Activated CD4-positive, alpha-beta T cell treated with anti-CD3 and anti-CD28 coated beads, Interleukin-2, amount 10 ng/mL, durations not matched to agents 7 days and 5 days (primary cell): ENCODE results near the gene TBC1D4. TPM values are rescaled to one million over a fixed set of nuclear protein-coding genes. Genes with fewer than 3 reads are reported as not detected.
"Not testable (repeated sequence)": the region's sequence is repeated elsewhere in the genome, so short reads cannot be mapped to it uniquely, and the experiment has no call there.

Experiments
- CTCF ChIA-PET: fragments of 350-600 bp; sonication (Branson Sonifier 250); formaldehyde crosslinking; loops from one replicate; lab custom pipeline; 2021; ENCODE audit warnings: antibody characterized with exemption; lab: Charles Lee
- POLR2A ChIA-PET: fragments of 350-600 bp; sonication (Branson Sonifier 250); formaldehyde crosslinking; loops from one replicate; lab custom pipeline; 2021; ENCODE audit warnings: antibody characterized with exemption; lab: Charles Lee
- DNase-seq: peaks from one replicate; pipeline ENCODE4 v3.0.0-alpha.2; 2020
- H3K27ac Mint-ChIP-seq: one replicate; pipeline ENCODE4 v1.8.0; 2021; ENCODE audit warnings: mild to moderate bottlenecking, moderate library complexity, mixed read lengths
- H3K27me3 Mint-ChIP-seq: one replicate; pipeline ENCODE4 v1.8.0; 2021; ENCODE audit warnings: mixed read lengths
- H3K36me3 Mint-ChIP-seq: one replicate; pipeline ENCODE4 v1.8.0; 2021; ENCODE audit warnings: low read depth, mixed read lengths
- H3K4me1 Mint-ChIP-seq: one replicate; pipeline ENCODE4 v1.8.0; 2021; ENCODE audit warnings: mixed read lengths
- H3K4me3 Mint-ChIP-seq: one replicate; pipeline ENCODE4 v1.8.0; 2021; ENCODE audit warnings: mild to moderate bottlenecking, moderate library complexity, mixed read lengths
- H3K9me3 Mint-ChIP-seq: one replicate; pipeline ENCODE4 v1.8.0; 2021; ENCODE audit warnings: mixed read lengths
- total RNA-seq, 2 experiments: library from RNA; stranded (reverse); gene quantifications; one replicate each; pipeline ENCODE4 v1.2.3, GENCODE V29; 2021

TBC1D4 gene
- total RNA-seq, 2 experiments from 2014 or later, result 27.2 to 32.9 TPM

- H3K9me3 Mint-ChIP-seq, H3K36me3 Mint-ChIP-seq, DNase-seq, H3K27ac Mint-ChIP-seq, H3K4me1 Mint-ChIP-seq, H3K4me3 Mint-ChIP-seq, H3K27me3 Mint-ChIP-seq, POLR2A ChIA-PET, CTCF ChIA-PET: not testable (repeated sequence)
These were observed 47.8 kb downstream of the TBC1D4 start for GRCh38 chr13:75434126-75434525.

- Mint-ChIP-seq H3K4me3 (no peak overlapping the region), H3K36me3 (no peaks in the 10 kb centered on the region), H3K27ac (no peak overlapping the region), H3K4me1 (no peaks in the 10 kb centered on the region), H3K9me3 (no peaks in the 10 kb centered on the region), H3K27me3 (peaks cover 6% of the 10 kb centered on the region)
- ChIA-PET POLR2A (no interaction called here), CTCF (no interaction called here)
- no peak for DNase-seq
These were observed 49.1 kb downstream of the TBC1D4 start for GRCh38 chr13:75432811-75433244.

GRCh38 chr13:75432045-75432444 lies 49.9 kb downstream of the TBC1D4 start:
- Mint-ChIP-seq H3K4me1 (no peaks in the 10 kb centered on the region), H3K9me3 (no peaks in the 10 kb centered on the region), H3K4me3 (no peak overlapping the region), H3K27me3 (peaks cover 8% of the 10 kb centered on the region), H3K36me3 (no peaks in the 10 kb centered on the region), H3K27ac (no peak overlapping the region)
- DNase-seq, result no peak
- CTCF ChIA-PET, result no interaction called here
- POLR2A ChIA-PET, result no interaction called here

GRCh38 chr13:75430436-75431209 lies 51.3 kb downstream of the TBC1D4 start:
- H3K4me3 Mint-ChIP-seq, result no peak overlapping the region
- H3K27me3 Mint-ChIP-seq, result peaks cover 8% of the 10 kb centered on the region
- DNase-seq, result no peak
- H3K9me3 Mint-ChIP-seq, result no peaks in the 10 kb centered on the region
- CTCF ChIA-PET, result interaction anchor here (0.5 to 1.2 kb wide), 2 partner anchors 8 to 30 kb away, joined by 3 to 6 read pairs; no protein-coding TSS in a partner anchor
- H3K4me1 Mint-ChIP-seq, result no peaks in the 10 kb centered on the region
- no peaks in the 10 kb centered on the region for H3K36me3 Mint-ChIP-seq
- POLR2A ChIA-PET, result no interaction called here
- no peak overlapping the region for H3K27ac Mint-ChIP-seq

- CTCF ChIA-PET, result no interaction called here
- POLR2A ChIA-PET, result no interaction called here
These were observed 55.5 kb downstream of the TBC1D4 start for GRCh38 chr13:75426421-75426820.

GRCh38 chr13:75425216-75426009 lies 56.6 kb downstream of the TBC1D4 start:
- Mint-ChIP-seq H3K27ac (no peak overlapping the region), H3K9me3 (no peaks in the 10 kb centered on the region), H3K4me1 (no peaks in the 10 kb centered on the region), H3K36me3 (no peaks in the 10 kb centered on the region), H3K27me3 (peaks cover 8% of the 10 kb centered on the region), H3K4me3 (no peak overlapping the region)
- POLR2A ChIA-PET, result no interaction called here
- no peak for DNase-seq
- CTCF ChIA-PET, result no interaction called here

More at GRCh38 chr13:75426421-75426820, 55.5 kb downstream of the TBC1D4 start:
- no peak for DNase-seq
- Mint-ChIP-seq H3K4me1 (no peaks in the 10 kb centered on the region), H3K36me3 (no peaks in the 10 kb centered on the region), H3K27me3 (peaks cover 12% of the 10 kb centered on the region), H3K4me3 (no peak overlapping the region), H3K27ac (no peak overlapping the region), H3K9me3 (no peaks in the 10 kb centered on the region)

- ChIA-PET CTCF (no interaction called here), POLR2A (no interaction called here)
- H3K27ac Mint-ChIP-seq, result no peak overlapping the region
- H3K36me3 Mint-ChIP-seq, result no peaks in the 10 kb centered on the region
- no peaks in the 10 kb centered on the region for H3K4me1 Mint-ChIP-seq
- DNase-seq, result no peak
- H3K4me3 Mint-ChIP-seq, result no peak overlapping the region
- H3K9me3 Mint-ChIP-seq, result no peaks in the 10 kb centered on the region
- peaks cover 10% of the 10 kb centered on the region for H3K27me3 Mint-ChIP-seq
These were observed 58.0 kb downstream of the TBC1D4 start for GRCh38 chr13:75423946-75424345.

- Mint-ChIP-seq H3K36me3 (no peaks in the 10 kb centered on the region), H3K4me1 (no peaks in the 10 kb centered on the region), H3K27me3 (peaks cover 6% of the 10 kb centered on the region), H3K4me3 (no peak overlapping the region), H3K9me3 (no peaks in the 10 kb centered on the region), H3K27ac (no peak overlapping the region)
- DNase-seq, result no peak
- CTCF ChIA-PET, result interaction anchor here (0.6 kb wide), 1 partner anchor 8 kb away, joined by 6 read pairs; no protein-coding TSS in a partner anchor
- POLR2A ChIA-PET, result no interaction called here
These were observed 59.9 kb downstream of the TBC1D4 start for GRCh38 chr13:75422028-75422427.

GRCh38 chr13:75421133-75421532 lies 60.8 kb downstream of the TBC1D4 start:
- ChIA-PET POLR2A (no interaction called here), CTCF (no interaction called here)
- H3K9me3 Mint-ChIP-seq, result no peaks in the 10 kb centered on the region
- no peak overlapping the region for H3K27ac Mint-ChIP-seq
- no peak overlapping the region for H3K4me3 Mint-ChIP-seq
- no peaks in the 10 kb centered on the region for H3K4me1 Mint-ChIP-seq
- H3K27me3 Mint-ChIP-seq, result peaks cover 6% of the 10 kb centered on the region
- DNase-seq, result no peak
- H3K36me3 Mint-ChIP-seq, result no peaks in the 10 kb centered on the region

GRCh38 chr13:75419656-75420055 lies 62.3 kb downstream of the TBC1D4 start:
- H3K4me1 Mint-ChIP-seq, result no peaks in the 10 kb centered on the region
- H3K27me3 Mint-ChIP-seq, result peaks cover 6% of the 10 kb centered on the region
- H3K9me3 Mint-ChIP-seq, result no peaks in the 10 kb centered on the region
- H3K27ac Mint-ChIP-seq, result no peak overlapping the region
- no peak overlapping the region for H3K4me3 Mint-ChIP-seq
- no peaks in the 10 kb centered on the region for H3K36me3 Mint-ChIP-seq
- POLR2A ChIA-PET, result no interaction called here
- DNase-seq, result no peak
- CTCF ChIA-PET, result no interaction called here

- no peaks in the 10 kb centered on the region for H3K9me3 Mint-ChIP-seq
- POLR2A ChIA-PET, result no interaction called here
These were observed 63.0 kb downstream of the TBC1D4 start for GRCh38 chr13:75418997-75419396.

GRCh38 chr13:75418186-75418843 lies 63.7 kb downstream of the TBC1D4 start:
- CTCF ChIA-PET, result no interaction called here
- H3K27me3 Mint-ChIP-seq, result peaks cover 6% of the 10 kb centered on the region
- no peaks in the 10 kb centered on the region for H3K9me3 Mint-ChIP-seq
- no peaks in the 10 kb centered on the region for H3K4me1 Mint-ChIP-seq
- H3K4me3 Mint-ChIP-seq, result no peak overlapping the region
- DNase-seq, result no peak
- H3K36me3 Mint-ChIP-seq, result no peaks in the 10 kb centered on the region
- H3K27ac Mint-ChIP-seq, result no peak overlapping the region
- POLR2A ChIA-PET, result no interaction called here

More at GRCh38 chr13:75418997-75419396, 63.0 kb downstream of the TBC1D4 start:
- peaks cover 6% of the 10 kb centered on the region for H3K27me3 Mint-ChIP-seq
- no peaks in the 10 kb centered on the region for H3K36me3 Mint-ChIP-seq
- H3K4me1 Mint-ChIP-seq, result no peaks in the 10 kb centered on the region
- CTCF ChIA-PET, result no interaction called here
- no peak overlapping the region for H3K4me3 Mint-ChIP-seq
- no peak overlapping the region for H3K27ac Mint-ChIP-seq
- DNase-seq, result no peak

GRCh38 chr13:75417656-75418055 lies 64.3 kb downstream of the TBC1D4 start:
- Mint-ChIP-seq H3K4me3 (no peak overlapping the region), H3K27ac (no peak overlapping the region), H3K27me3 (peaks cover 6% of the 10 kb centered on the region), H3K9me3 (no peaks in the 10 kb centered on the region), H3K36me3 (no peaks in the 10 kb centered on the region), H3K4me1 (no peaks in the 10 kb centered on the region)
- POLR2A ChIA-PET, result no interaction called here
- DNase-seq, result no peak
- CTCF ChIA-PET, result no interaction called here
